WERI-Rb-1 (cell line): ENCODE measurements around the gene DAG1.

ENCODE experiments used
- DNase-seq: peaks from one replicate; pipeline ENCODE4 v3.0.0-alpha.2; 2020
- H3K27ac ChIP-seq: fragments of 250-450 bp; sonication (Bioruptor Pico); 2 replicates; pipeline ENCODE4 v1.5.1; 2020; ENCODE audit warnings: mild to moderate bottlenecking, moderate library complexity
- H3K27me3 ChIP-seq: fragments of 250-450 bp; sonication (Bioruptor Pico); 2 replicates; pipeline ENCODE4 v1.5.1; 2021; ENCODE audit warnings: mild to moderate bottlenecking, low read depth, moderate library complexity; ENCODE audit not compliant: insufficient read depth, severe bottlenecking
- H3K36me3 ChIP-seq: fragments of 250-450 bp; sonication (Bioruptor Pico); 2 replicates; pipeline ENCODE4 v1.5.1; 2020; ENCODE audit warnings: mild to moderate bottlenecking, moderate library complexity
- H3K4me3 ChIP-seq: 2 replicates; pipeline ENCODE4 v1.5.1; 2011; ENCODE audit warnings: low read depth, mild to moderate bottlenecking, control low read depth, low read length
- H3K9me3 ChIP-seq: fragments of 250-450 bp; sonication (Bioruptor Pico); 2 replicates; pipeline ENCODE4 v1.5.1; 2021; ENCODE audit warnings: mild to moderate bottlenecking, moderate library complexity; ENCODE audit not compliant: severe bottlenecking
- TF ChIP-seq, protein P1 (sequence below): IDR thresholded peaks from 2 replicates; pipeline ENCODE4 v1.5.1; 2011; ENCODE audit warnings: low read depth, mild to moderate bottlenecking, control low read depth, inconsistent platforms, low read length

The DAG1 gene

DNA sequence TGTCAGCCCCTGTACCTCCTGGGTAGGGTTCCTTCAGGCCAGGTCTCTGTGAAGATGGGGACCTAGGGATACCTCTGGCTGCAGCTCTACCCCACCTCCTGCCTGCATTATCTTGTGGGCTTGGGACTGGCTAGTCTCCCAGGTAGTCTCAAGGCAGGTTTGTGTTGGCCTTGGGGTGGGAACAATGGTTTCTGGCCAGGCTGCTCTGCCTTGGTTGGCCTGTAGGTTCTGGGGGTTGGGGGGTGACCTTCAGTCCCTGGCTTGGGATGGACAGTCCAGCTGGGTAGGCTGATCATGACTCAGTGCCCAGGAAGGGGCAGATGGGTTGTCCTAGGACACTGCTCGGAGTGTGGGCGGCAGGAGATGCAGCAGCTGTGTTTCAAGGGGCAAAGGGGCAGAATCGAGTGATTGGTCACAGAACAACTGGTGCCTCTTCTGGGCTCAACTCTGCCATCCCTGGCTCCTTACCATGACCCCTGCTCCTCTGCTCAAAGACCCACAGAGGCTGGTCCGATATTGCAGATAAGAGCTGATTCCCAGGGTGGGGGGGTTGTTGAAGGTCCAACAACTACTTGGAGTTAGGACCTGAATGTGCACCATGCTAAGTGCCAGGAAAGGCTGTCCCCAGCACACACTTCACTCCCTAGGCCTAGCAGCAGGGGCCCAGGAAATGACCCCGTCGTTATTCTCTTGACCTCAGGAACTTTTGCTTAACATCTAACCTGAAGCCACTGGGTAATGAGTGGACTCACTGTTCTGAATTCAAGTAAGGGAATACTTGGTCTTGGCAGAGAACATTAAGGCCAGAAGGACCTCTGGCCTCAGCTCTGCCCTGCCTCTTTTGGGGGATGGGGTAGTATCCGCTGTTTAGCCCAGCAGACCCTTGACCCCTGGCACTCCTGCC is 66.2 kb downstream of the DAG1 start:
- Histone ChIP-seq H3K27ac (no peak overlapping the region), H3K9me3 (no peaks in the 10 kb centered on the region), H3K4me3 (no peak overlapping the region), H3K36me3 (peaks cover 26% of the 10 kb centered on the region), H3K27me3 (no peaks in the 10 kb centered on the region)
- TF ChIP-seq, protein P1, sequence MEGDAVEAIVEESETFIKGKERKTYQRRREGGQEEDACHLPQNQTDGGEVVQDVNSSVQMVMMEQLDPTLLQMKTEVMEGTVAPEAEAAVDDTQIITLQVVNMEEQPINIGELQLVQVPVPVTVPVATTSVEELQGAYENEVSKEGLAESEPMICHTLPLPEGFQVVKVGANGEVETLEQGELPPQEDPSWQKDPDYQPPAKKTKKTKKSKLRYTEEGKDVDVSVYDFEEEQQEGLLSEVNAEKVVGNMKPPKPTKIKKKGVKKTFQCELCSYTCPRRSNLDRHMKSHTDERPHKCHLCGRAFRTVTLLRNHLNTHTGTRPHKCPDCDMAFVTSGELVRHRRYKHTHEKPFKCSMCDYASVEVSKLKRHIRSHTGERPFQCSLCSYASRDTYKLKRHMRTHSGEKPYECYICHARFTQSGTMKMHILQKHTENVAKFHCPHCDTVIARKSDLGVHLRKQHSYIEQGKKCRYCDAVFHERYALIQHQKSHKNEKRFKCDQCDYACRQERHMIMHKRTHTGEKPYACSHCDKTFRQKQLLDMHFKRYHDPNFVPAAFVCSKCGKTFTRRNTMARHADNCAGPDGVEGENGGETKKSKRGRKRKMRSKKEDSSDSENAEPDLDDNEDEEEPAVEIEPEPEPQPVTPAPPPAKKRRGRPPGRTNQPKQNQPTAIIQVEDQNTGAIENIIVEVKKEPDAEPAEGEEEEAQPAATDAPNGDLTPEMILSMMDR = no peak
- no peak for DNase-seq

DNA sequence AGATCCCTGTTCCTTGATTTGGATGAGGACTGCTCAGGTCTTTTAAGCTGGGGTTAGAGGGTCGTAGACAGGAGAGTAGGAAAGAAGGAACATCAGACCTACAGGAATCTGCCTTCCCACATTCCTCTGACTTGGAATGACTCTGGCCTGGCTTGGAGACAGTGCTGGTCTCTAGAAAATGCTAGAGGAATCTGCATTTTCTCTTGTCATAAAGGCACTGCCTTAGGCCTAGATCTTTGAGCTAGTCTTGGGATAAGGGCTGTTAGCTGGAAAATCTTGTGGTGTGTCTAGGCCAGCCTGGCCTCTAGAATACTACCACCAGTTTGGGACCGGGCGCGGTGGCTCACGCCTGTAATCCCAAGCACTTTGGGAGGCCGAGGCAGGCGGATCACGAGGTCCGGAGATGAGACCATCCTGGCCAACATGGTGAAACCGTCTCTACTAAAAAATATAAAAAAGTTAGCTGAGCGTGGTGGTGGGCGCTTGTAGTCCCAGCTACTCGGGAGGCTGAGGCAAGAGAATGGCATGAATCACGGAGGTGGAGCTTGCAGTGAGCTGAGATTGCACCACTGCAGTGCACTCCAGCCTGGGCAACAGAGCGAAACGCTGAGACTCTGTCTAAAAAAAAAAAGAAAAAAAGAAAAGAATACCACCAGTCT is 66.9 kb downstream of the DAG1 start:
- no peak for DNase-seq
- TF ChIP-seq, protein P1 = no peak
- H3K4me3 ChIP-seq = no peak overlapping the region

DNA sequence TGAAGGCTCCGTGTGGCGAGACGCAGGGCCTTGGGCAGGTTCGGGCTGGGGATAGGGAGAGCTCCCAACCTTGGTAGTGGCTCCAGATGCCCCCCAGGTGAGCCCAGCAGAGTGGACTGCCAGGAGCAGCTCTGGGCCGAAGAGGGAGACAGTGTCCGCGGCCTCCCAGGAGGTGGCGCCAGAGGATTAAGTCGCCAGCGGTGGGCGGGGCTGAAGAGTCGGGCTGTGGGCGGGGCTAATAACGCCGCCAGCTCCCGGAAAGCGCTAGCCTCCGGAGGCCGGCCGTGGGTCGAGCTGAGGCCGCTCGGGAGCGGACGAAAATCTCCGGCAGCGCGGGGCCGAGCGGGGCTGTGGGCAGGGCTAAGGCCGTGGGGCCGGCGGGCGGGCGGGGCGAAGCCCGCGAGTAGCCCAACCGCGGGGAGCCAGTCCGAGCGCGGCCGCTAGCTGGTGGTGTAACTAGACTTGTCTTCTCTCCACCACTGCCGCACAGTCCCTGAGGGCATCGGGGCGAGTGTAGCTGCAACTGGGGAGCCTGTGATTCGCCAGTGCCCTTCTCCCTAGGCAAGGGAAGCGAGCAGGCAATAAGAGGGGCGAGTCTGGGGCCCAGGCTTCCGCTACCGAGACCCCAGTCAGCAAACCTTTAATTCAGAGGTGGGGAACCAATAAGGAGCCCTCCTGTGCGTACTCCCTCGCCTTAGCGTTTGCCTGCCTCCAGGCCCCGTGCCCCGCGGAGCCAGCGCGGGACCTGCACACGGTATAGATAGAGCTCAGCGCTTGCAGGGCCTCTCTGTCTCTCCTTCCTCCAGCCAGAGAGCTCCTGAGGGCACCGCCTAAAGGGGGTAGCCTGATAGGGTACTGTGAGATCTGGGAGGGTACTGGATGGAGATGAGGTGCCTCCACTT is 69.8 kb downstream of the DAG1 start:
- Histone ChIP-seq H3K36me3 (no peaks in the 10 kb centered on the region), H3K27ac (peak overlapping the region; percentile 73), H3K9me3 (peaks cover 3% of the 10 kb centered on the region), H3K27me3 (no peaks in the 10 kb centered on the region), H3K4me3 (peak overlapping the region; percentile 44)
- DNase-seq = peak; percentile 95
- TF ChIP-seq, protein P1 = peak; percentile 87

More for the DNA sequence above, 66.9 kb downstream of the DAG1 start:
- H3K27me3 ChIP-seq = no peaks in the 10 kb centered on the region
- no peaks in the 10 kb centered on the region for H3K9me3 ChIP-seq
- no peak overlapping the region for H3K27ac ChIP-seq
- peaks cover 19% of the 10 kb centered on the region for H3K36me3 ChIP-seq

DNA sequence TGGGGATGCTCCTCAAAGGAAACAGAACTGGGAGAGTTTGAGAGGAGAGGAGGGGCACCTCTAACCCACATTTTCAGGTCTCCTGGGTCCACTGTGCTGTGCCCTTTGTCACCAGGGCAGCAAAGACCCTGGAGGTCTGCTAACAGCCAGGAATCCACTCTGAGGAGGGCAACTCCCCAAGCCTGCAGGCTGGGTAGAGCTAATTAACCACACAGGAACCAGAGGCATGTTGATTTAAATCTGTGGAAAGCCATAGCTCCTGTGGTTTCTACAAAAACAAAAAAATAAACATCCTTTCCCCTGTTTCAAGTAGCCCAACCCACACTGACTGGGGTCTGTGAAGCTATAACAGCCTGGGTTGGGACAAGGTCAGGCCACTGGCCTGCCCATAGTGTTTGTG is 82.0 kb downstream of the DAG1 start:
- Histone ChIP-seq H3K27me3 (no peaks in the 10 kb centered on the region), H3K27ac (no peak overlapping the region)

DNA sequence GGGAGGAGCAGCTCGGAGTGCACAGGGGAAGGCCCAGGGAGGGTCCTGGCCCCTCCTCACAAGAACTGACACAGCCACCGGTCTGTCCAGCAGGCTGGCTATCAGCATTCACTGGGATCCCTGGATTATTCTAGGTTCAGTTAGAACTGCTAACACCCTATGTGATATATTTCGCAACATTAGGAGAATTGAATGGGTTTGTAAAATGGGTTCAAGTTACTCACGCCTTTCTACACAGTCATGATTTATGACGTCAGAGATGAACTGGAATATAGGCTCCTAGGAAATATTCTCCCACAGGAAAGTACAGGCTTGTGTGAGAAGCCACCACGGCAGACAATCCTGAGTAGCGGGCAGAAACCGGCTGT is 83.2 kb downstream of the DAG1 start:
- Histone ChIP-seq H3K36me3 (peaks cover 10% of the 10 kb centered on the region), H3K27me3 (no peaks in the 10 kb centered on the region), H3K9me3 (no peaks in the 10 kb centered on the region), H3K4me3 (peak overlapping the region; percentile 62), H3K27ac (peak overlapping the region; percentile 86)
- TF ChIP-seq, protein P1 = no peak
- DNase-seq = no peak

More for the DNA sequence above, 82.0 kb downstream of the DAG1 start:
- DNase-seq = no peak
- TF ChIP-seq, protein P1 = no peak
- no peak overlapping the region for H3K4me3 ChIP-seq
- peaks cover 8% of the 10 kb centered on the region for H3K36me3 ChIP-seq
- H3K9me3 ChIP-seq = no peaks in the 10 kb centered on the region
